GM23338 (cell line): ENCODE data around the gene BPIFB1.
A peak's percentile ranks its signal among the peaks of the same experiment; 100 is the strongest.

Experiments used
- CTCF ChIP-seq, 2 experiments: fragments of 200-600 bp in 1 of 2; sonication (generic) in 1 of 2; conservative IDR thresholded peaks; 2 replicates each; pipeline versions ENCODE4 v1.5.1 to v1.6.1; 2016 to 2017; ENCODE audit warnings: antibody characterized with exemption in 2 of 2, low read depth in 2 of 2, mild to moderate bottlenecking in 2 of 2, moderate library complexity in 1 of 2
- EZH2 ChIP-seq: fragments of 200-600 bp; sonication (generic); IDR thresholded peaks from one replicate; pipeline ENCODE4 v1.8.0; 2017; ENCODE audit warnings: antibody characterized with exemption, mild to moderate bottlenecking, low read depth; ENCODE audit not compliant: unreplicated experiment
- EZH2phosphoT487 ChIP-seq: fragments of 200-600 bp; sonication (generic); IDR thresholded peaks from one replicate; pipeline ENCODE4 v1.8.1; 2018; ENCODE audit warnings: antibody characterized with exemption; ENCODE audit not compliant: unreplicated experiment
- JUNB ChIP-seq: IDR thresholded peaks from one replicate; pipeline ENCODE4 v1.6.1; 2016; ENCODE audit warnings: antibody characterized with exemption; ENCODE audit not compliant: unreplicated experiment
- POLR2AphosphoS5 ChIP-seq: IDR thresholded peaks from 2 replicates; pipeline ENCODE4 v1.6.1; 2016; ENCODE audit warnings: antibody characterized with exemption, low read depth

DNA sequence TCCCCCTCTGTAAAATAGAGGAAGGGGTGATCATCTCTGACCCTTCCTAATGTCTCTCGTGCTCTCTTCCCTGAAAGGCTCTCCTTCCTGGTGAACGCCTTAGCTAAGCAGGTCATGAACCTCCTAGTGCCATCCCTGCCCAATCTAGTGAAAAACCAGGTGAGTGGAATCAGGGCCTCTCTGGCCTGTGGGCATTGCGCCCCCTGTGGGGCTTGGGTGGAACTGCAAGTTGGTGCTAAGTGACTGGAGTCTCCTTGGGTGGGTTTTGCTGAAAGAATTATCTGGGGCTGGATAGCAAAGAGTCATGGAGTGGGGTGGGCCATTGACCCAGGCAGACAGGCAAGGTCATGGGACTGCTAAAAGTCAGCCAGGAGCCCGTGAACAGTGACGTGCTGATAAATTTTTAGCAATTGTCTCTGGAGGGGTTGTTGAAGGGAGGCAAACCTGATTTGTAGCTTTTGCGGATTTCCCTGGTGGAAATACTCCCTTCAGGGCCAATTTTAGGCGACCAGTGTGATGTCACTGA lies 8.9 kb downstream of the BPIFB1 start:
- peak; percentile 97 to 99 for TF ChIP-seq CTCF (conservative IDR thresholded peaks at IDR 0.05; ENCODE audit: low read depth in 2 of 2)
- TF ChIP-seq EZH2: no peak
- no peak for TF ChIP-seq POLR2AphosphoS5
- TF ChIP-seq JUNB: no peak
- TF ChIP-seq EZH2phosphoT487: no peak
